ENCODE measurements around the gene TAAR6.
"Not testable (repeated sequence)": the region's sequence is repeated elsewhere in the genome, so short reads cannot be mapped to it uniquely, and the experiment has no call there.

The TAAR6 gene

DNA sequence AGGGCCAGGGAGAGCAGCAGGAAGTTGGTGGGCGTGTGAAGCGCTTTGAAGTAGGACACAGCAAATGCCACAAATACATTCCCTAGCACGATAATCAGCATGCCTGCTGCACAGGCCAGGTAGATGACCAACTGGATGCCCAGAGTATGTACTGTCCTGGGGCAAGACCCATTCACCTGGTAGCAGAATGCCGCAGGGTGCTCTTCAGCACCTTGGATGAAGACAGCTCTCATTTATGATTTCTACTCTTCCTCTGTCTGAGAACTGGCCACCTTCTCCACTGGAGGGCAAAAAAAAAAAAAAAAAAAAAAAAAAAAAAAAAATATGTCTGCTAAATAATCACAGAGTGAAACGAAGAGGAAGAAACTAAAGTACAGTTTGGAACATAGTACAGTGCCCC lies 19.3 kb downstream of the TAAR6 start, which contains the start of gene TAAR5:
Gene TAAR5, minus strand, starts transcription at position 288 of the 400 bp plus-strand sequence. Its CDS starts 55 bp downstream, at position 233.
- no peak for DNase-seq (ENCODE audit: low read depth in 2 of 2)

DNA sequence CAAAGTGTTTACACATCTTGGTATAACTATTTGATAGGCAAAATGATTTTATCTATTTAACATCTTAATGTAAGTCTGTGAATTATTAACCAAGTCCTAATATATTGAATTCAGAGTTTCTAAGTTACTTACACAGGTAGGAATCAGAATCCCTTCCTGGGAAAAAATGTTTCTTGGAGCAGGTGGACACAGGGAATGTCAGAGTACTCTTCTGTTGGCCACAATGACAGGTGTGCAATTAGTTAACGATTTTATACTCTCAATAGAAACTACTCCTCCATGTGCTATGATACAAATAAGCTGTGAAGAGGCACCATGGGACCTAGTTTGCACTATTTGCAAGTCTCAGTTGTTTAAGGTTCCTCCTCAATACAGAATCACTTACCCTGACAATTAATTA lies 20.2 kb downstream of the TAAR6 start:
- no peak for DNase-seq (ENCODE audit: low read depth in 2 of 2)

DNA sequence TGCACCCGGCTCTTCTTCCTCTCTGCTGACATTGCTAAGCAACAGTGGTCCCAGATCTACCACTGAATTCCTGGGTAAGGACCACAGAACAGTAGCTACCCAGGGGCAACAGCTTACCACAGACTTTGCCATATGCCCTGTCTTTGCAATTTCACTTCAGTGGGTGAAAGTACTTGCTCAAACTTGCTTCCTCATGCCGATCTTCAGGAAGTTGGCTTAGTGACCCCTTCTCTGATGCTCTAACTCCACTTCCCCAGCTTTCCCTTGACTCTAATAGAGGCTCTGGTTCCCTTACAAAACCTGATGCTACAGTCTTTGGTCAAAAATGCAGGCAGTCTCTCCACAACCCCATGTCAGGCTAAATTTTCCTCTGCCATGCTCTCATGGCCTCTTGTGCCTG lies 22.7 kb downstream of the TAAR6 start:
- no peak for DNase-seq (ENCODE audit: low read depth in 2 of 2)

DNA sequence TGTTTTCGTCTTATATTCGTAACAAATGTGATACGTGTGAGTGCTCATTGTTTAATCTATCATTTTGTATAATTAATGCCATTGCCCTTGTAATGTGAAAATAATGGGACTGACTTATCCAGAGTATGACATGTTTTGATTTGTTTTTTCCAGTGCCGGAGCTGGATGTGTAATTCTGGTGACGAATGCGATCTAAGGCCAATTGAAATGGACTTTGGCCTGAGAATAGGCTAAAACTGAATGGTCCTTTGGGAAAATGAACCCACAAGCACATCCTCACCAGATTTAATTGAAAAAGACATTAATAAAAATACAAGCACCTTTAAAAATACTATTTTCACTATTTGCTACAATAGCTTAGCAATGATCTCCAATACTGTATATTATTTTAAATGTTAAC lies 26.1 kb downstream of the TAAR6 start:
- no peak for DNase-seq (ENCODE audit: low read depth in 2 of 2)

DNA sequence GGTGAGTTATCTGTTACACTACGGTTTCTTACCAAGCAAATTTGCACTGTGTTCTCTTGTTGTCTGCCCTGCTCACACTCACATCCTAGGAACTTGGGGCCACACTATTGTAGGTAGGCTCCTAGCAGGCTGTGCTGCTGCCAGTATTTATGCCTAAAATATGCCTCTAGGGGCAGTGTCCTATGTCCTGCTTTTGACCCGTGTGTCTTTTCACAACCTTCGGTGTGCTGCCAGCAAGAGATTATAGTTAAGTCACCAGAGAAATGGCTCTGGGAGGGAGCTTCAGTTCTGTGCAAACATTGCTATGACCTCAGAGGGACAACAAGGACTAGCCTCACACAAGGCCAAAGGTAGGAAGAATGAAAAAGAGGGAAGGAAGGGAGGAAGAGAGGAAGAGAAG lies 28.4 kb downstream of the TAAR6 start:
- DNase-seq (ENCODE audit: low read depth in 2 of 2): no peak

DNA sequence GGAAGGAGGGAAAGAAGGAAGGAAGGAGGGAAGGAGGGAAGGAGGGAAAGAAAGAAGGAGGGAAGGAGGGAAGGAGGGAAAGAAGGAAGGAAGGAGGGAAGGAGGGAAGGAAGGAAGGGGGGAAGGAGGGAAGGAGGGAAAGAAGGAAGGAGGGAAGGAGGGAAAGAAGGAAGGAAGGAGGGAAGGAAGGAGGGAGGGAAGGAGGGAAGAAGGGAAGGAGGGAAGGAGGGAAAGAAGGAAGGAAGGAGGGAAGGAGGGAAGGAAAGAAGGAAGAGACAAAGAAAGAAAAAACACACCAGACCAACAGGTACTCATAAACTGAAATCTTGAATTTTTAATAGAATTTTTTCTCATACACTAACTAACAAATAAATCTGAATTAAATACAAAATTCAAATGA lies 30.8 kb downstream of the TAAR6 start:
- not testable (repeated sequence) for DNase-seq (ENCODE audit: low read depth in 2 of 2)

DNA sequence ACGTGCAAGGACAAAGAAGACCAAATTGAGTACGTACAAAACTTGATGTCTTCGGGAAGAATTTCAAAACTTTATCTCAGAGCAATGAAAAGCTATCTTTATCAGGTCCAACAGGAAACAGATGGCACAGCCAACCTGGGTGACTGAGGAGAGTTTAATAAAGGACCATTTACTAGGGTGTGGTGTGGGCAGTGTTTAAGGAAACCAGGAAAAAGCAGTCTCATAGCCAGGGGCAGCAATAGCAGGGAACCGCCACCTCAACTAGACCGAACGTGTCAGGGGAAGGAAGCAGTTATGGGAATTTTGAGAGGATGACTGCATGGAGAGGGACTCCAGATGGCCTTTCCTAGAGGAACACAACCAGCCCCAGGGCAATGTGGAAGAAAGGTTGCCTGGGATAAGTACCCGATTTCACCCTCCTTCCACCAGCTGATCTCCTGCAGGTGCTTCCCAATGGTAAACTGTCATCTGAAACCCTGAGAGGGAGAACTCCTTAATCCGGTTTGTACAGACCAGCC lies 34.6 kb downstream of the TAAR6 start:
- no peak for DNase-seq (ENCODE audit: low read depth in 2 of 2)

DNA sequence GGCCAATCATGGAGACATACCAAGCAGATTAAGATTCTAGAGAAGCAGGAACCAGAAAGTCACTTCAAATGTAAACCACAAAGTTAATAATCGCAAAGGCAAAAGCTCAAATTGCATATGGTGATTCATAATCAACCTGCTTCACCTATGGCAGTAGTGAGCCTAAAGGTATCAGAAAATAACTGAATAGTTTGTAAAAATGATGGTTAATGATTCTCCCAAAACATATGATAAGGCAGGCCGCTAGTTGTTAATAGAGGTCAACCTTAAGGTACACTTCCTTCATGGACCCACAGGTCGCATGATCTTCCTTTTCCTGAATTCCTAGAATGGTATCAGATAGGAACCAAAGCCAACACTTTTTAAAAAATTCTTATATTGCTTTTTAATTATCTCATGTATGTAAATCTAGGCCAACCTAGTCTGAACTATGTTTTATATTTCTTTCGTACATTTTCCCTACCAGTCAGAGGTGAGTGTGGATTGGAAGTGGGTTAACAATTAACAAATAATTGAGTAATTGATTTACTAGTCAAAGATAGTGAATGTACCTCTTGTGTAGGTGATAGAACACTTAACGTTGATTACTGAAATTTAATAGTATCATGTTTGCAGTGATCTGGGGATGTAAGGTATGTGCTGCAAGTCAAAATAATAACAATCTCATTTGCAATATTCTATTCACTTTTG lies 37.6 kb downstream of the TAAR6 start:
- no peak for DNase-seq (ENCODE audit: low read depth in 2 of 2)

DNA sequence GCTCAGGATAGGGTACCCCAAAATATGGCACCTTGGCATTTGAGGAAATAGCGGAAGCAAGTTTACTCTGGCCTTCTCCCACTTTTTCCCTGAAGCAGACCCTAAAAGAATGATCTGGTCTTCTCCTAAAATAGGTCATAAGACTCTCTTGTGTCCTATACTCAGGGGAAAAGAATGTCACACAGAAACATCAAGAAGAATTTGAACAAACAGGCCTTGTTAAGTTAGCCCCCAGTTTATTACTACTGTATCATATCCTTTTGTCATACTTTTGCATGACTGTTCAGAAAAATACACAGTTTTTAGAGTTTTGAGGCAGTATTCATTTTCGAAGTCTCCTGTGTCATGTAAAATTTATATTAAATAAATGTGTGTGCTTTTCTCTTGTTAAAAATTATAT lies 41.5 kb downstream of the TAAR6 start:
- no peak for DNase-seq (ENCODE audit: low read depth in 2 of 2)

DNA sequence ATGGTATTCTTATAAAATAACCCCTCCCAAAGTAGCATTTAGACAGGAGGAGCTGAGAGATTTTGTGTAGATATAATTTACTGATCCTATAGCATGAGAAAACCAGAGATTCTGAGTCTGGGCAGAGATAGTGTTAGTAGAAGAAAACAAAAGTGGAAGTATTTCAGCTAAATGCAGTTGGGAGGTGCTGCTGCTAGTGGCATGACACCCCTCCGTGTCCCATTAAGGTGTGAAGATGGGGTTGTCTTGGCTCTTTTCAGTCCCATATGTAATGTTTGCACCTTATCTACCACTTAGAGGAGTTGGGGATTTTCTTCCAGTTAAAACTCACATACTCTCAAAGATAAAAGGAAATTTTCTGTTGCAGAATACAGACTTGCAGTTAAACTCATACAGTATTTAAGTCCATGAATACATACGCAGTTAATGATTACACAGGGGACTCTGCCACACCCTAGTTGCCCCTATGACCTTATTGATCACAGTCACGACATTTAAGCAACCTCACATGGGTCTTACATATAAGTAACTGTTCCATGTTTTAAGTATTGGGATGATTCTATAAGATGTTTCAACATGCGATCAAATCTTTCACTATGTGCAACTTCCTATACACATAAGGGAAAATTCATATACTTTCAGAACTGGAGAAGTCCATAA lies 42.5 kb downstream of the TAAR6 start:
- no peak for DNase-seq (ENCODE audit: low read depth in 2 of 2)

DNA sequence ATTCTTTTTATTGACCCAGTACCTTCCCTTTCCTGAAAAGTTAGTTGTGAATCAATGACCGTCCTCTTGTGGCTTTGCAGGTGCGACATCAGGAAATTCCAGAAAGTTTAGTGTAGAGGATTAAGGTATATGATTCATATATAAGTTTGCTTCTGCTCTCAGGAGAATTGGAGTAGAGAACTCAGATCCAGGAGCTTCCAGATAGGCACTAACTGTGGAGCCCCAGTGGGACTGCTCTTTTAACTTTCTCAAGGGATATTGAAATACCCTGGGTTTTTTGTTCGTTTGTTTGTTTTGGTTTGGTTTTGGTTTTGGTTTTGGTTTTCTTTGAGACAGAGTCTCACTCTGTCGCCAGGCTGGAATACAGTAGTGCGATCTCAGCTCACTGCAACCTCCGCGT lies 44.4 kb downstream of the TAAR6 start:
- DNase-seq (ENCODE audit: low read depth in 2 of 2): no peak

DNA sequence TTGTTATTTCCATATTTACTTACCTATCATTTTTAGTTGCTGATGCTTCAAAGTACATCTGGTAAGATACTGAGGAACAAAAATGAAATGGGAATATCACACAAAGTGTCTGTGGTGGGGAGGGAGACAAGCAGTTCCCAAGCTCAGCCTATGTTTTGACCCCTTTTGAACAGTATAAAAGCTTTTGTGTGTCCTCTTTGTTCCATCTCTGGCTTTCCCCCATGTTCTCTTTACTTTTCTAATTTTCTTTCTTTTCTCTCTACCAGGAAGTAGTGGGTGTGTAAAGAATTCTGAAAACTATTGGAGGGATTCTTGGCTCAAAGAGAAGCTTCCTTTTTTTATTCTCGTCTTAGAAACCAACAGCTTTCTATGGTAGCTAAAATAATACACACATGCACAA lies 46.6 kb downstream of the TAAR6 start:
- no peak for DNase-seq (ENCODE audit: low read depth in 2 of 2)

Data from activated CD4-positive, alpha-beta T cell treated with anti-CD3 and anti-CD28 coated beads for 24 hours (primary cell).